SH-SY5Y (cell line): ENCODE results near the gene EYA4.

ENCODE experiments used
- GATA2 ChIP-seq: IDR thresholded peaks from 2 replicates; pipeline ENCODE4 v1.6.1; 2011; ENCODE audit warnings: mild to moderate bottlenecking, low read depth, low read length
- GATA3 ChIP-seq: IDR thresholded peaks from 2 replicates; pipeline ENCODE4 v1.6.1; 2011; ENCODE audit warnings: low read depth, mild to moderate bottlenecking, low read length, moderate library complexity

Gene EYA4

DNA sequence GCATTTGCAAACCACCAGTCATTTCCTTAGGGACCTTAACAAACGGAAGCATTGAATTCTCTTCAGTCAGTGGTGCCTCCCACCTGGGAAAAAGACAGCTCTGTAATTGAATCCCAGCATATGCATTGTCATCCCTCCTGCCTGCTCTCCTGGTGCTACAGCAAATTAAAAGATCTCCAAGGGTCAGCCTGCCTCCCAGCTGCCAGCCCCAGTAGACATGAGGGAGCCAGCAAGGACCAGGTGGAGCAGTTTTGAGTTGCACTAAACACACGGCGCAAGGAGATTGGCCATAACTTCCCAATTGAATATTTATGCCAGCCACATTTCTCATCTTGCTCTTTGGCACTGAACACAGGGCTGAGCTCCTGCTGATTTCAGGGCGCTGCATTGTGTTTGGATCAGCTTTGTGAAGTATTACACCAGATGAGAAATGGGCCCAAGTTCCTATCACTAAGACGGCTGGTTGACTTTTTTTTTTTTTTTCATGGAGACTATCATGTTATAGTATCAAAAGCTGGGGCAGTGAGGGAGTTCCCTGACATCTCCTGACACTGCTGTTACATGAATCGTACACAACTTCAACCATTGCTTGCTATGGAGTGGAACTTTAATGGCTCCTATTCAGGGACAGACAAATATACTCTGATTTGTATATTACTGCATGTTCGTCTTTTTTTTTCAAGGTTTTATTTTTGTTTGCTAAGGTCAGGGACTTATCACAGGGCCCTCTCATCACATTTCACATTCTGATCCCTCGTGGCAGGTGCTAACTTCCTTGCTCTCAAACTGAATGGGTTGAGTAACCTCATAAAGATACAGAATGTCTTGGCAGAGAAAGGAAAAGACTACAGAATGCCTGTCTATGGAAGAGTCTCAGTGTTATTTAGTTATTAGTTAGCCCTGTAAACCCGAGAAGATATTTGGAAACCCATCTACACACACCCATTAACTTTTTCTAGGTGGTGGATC is 191.1 kb downstream of the EYA4 start:
- no peak for TF ChIP-seq GATA3
- TF ChIP-seq GATA2 = no peak

DNA sequence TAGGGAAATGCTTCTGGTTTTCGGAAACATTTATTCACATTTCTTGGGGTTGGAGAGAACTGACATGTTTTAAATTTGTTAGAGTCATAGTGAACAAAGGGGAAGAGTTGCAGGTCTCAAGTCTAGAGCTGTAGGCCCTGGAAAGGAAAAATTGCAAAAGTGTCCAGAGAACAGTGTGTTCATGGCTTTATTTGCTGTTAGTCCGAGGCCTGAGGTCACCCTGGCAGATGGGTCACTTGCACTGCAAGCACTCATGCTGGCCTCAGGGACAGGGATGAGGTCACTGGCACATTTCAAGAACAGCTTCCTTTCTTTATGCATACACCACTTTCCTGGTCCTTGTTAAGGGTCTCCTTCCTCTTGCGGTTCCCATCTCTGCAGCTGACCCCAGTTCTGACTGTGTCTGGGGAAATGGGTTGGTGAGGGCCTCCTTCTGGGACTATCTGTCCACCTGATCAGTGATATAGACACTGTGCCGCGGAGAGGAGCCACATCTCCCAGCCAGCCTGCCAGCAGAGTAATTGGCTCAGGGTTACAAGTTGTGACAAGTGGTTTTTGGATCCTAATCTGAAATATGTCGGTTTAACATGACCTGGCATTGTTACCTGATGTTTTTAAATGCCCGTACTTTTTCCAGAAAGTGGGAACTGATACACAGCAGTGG is 194.0 kb downstream of the EYA4 start:
- no peak for TF ChIP-seq GATA2
- no peak for TF ChIP-seq GATA3

DNA sequence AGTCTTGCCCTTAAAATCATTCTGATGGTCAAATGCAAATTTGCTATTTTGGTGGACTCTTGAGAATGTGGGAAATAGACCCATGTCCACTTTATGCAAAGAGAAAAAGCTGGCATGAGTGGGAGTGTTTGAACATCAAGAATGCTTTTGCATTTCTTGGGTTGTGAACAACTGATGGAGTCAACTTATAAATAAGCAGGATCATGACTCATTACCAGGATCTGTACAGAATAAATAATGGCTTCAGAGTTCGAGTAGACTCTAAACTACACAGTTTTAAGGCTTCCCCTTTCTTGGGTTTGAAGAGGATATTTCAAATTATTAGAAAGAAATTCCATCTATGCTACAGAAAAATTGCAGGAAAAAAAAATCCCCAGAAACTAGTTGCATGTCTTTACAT is 195.5 kb downstream of the EYA4 start:
- TF ChIP-seq GATA3 (no peak), GATA2 (no peak)

DNA sequence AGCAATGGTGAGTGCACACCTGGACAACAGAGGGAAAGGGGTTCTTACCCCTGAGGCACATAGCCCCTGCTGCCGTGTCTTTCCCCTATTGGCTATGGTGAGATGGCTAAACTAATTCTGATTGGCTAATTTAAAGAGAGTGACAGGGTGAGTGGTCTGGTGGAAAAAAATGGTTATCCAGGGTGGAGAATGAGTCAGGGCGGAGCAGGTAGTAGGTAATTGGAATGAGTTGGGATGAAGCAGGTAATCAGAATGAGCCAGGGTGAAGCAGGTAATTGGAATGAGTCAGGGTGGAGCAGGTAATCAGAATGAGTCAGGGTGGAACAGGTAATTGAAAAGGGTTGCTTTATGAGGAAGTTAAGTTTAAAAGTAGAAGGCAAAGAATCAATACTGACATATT is 200.3 kb downstream of the EYA4 start:
- no peak for TF ChIP-seq GATA2
- no peak for TF ChIP-seq GATA3

DNA sequence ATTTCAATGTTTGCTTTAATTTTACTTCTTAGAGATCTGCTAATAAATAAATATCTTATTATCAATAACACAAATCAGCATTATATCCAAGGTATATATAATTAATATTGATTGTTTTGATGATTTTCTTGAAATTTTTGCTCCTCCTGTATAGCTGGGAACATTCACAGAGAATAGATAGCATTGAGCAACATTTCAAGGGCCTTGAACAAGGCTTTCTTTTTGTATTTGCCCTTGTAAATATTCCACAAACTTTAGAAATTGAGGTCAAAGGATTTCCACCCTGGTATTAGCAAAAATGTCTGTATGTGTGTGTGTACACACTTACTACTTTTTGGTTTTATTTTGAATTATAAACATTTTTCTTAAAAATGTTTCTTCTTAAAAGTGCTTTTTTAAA is 205.6 kb downstream of the EYA4 start:
- TF ChIP-seq GATA3 (no peak), GATA2 (no peak)

- TF ChIP-seq GATA3 (no peak), GATA2 (no peak)
Measured at GRCh38 chr6:133447924-133448323, 206.8 kb downstream of the EYA4 start.

DNA sequence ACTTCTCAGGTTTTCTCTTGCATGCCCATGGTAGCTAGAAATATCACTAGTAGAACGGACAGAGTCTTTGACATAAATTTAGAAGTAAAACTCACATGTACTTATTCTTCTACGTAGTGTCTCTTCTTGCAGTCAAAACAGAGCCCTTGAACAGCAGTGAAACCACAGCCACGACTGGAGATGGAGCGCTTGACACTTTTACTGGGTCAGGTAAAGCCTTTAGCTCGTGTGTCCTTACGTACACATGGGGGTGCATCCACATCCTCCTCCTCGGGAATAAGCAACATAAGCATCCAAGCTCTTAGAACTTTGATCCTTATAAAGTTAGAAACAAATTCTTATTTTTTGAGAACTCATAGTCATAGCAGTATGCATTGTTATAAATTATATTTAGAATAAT is 215.3 kb downstream of the EYA4 start:
- no peak for TF ChIP-seq GATA3
- no peak for TF ChIP-seq GATA2

DNA sequence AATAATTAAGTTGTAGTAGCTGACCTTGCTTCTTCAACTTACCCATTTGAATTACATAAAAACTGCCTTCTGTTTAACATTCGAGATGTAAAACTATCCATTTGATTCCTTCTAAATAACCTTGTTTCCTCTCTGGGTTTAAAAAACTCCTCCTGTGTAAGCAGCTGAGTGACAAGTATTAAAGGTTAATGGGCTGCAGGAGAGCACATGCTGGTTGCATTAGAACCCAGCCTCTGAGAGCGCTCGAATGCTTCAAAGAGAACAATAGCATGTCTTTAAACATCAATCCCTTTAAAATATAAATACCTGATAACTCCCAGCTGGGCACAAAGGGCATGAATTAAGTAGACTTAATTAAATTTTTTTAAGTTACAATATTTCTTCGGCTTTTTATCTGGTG is 215.8 kb downstream of the EYA4 start:
- TF ChIP-seq GATA3 (no peak), GATA2 (no peak)

DNA sequence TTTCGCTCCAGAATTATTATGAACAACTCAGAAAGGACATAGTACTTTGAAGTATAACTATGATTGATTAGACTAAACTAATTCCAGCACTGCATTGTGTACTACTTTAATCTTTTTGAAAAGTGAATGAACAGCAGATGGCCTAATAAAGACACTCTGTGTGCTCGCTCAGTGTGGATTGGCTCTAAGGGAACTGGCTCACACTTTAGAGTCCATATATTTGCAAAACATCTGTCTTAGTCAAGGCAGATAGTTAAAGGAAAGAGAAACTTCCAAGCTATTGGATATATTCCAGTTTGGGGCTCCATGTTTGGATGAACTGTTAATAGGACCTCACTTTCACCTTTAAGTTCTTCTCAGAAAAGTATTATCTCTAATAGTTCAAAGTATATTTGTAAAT is 218.9 kb downstream of the EYA4 start:
- TF ChIP-seq GATA2 = no peak
- TF ChIP-seq GATA3 = no peak

DNA sequence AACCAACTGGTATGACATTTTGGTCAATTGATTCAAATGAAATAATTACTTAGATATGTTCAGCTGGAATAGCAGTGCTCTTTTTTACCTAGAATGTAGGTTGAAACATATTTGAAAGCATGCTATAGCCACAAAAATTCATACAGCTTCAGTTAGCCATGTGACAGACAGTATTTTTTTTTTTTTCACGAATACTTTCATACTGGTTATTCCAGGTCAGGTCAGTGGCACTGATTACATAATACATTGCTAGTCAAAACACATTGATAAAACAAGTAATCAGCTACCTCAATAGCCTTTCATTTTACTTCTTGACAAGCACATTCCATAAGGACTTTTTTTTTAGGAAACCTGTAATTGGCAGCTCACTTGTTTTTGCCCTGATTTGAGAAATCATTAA is 222.6 kb downstream of the EYA4 start:
- TF ChIP-seq GATA3 (no peak), GATA2 (no peak)

GRCh38 chr6:133466680-133467079 is 225.5 kb downstream of the EYA4 start:
- TF ChIP-seq GATA2 (no peak), GATA3 (no peak)

DNA sequence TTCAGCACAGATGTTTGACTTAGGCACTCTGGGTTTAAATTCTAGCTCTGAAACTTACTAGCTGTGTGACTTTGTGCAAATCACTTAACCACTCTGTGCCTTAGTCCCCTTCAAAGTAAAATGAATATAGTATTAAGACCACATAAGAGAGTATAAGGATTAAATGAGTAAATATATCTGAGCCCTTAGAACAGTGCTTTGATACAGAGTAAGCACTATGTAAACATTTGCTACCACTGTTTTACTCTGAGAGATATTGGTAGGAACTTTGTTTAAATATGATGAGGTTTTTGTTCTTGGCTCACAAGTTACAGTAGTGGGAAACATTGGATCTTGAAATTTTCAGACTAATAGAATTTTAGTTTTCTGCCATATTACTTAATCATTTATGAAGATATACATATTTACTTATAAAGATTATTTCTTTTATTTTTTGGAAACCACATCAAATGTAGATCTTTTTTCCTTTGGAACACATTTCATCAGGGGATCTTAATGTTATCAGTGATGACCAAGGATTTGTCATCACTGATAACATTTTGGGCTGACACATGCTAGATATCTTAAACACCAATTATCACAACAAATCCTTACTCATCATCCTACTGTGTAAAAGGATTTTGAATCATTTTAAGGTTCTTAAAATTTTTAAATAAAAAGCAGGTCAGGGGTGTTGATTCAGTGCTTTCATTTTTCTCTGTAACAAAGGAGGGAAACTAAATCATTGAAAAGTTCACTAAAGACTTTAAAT is 226.2 kb downstream of the EYA4 start:
- no peak for TF ChIP-seq GATA2
- no peak for TF ChIP-seq GATA3

DNA sequence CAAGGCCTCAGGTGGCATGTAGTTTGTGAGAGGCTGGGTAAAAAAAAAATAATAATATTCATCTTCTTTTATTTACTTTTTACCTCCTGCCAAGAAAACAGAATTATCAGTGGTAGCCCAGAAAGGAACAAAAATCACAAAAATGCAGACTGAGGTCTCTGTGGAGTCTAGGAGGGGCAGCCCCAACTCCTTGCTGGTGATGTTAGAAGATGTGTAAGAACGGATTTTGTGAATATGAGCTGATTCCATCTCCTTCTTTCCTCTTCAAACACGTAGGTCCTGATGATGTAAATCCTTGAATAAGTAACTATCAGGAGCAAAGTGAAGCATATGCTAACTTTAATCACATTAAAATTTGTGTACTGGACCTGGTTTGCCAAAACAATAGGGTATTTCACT is 226.8 kb downstream of the EYA4 start:
- TF ChIP-seq GATA3 = no peak

DNA sequence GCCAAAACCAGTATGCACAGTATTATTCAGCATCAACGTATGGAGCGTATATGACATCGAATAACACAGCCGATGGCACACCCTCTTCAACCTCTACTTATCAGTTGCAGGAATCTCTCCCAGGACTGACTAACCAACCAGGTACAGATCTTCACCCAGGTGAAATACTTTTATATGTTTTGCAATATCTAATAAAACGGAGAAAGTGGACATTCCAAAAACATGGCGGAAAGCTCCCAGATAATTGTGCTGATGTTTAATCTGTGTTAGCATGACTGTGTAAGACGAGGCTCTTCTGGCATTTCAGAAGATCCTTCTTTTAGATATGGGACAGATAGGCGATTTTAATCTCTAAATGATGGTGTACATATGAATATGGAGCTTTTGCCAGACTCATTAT is 227.4 kb downstream of the EYA4 start:
- TF ChIP-seq GATA2 (no peak), GATA3 (no peak)

GRCh38 chr6:133474516-133474915 is 233.4 kb downstream of the EYA4 start:
- TF ChIP-seq GATA3 (no peak), GATA2 (no peak)
